ENCODE data around the gene NTNG1.

- TF ChIP-seq, protein P1, sequence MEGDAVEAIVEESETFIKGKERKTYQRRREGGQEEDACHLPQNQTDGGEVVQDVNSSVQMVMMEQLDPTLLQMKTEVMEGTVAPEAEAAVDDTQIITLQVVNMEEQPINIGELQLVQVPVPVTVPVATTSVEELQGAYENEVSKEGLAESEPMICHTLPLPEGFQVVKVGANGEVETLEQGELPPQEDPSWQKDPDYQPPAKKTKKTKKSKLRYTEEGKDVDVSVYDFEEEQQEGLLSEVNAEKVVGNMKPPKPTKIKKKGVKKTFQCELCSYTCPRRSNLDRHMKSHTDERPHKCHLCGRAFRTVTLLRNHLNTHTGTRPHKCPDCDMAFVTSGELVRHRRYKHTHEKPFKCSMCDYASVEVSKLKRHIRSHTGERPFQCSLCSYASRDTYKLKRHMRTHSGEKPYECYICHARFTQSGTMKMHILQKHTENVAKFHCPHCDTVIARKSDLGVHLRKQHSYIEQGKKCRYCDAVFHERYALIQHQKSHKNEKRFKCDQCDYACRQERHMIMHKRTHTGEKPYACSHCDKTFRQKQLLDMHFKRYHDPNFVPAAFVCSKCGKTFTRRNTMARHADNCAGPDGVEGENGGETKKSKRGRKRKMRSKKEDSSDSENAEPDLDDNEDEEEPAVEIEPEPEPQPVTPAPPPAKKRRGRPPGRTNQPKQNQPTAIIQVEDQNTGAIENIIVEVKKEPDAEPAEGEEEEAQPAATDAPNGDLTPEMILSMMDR (IDR thresholded peaks at IDR 0.05): no peak
- TF ChIP-seq POLR2A (IDR thresholded peaks at IDR 0.05): no peak
These were observed 54.6 kb downstream of the NTNG1 start for GRCh38 chr1:107195476-107195875.

Data from ovary (tissue), 3 donors.